Gastroesophageal sphincter (tissue), 3 donors: ENCODE data around the gene TAF4.

Source experiments
- CTCF ChIP-seq, 4 experiments: fragments of 200-600 bp in 2 of 4; fragments of 450-650 bp in 2 of 4; sonication (generic) in 1 of 4; IDR thresholded peaks; one replicate each; pipeline ENCODE4 v1.5.1; 2017 to 2019; ENCODE audit warnings: antibody characterized with exemption in 4 of 4, mild to moderate bottlenecking in 2 of 4, moderate library complexity in 2 of 4
- POLR2A ChIP-seq, 2 donors: fragments of 450-650 bp; IDR thresholded peaks; one replicate each; pipeline ENCODE4 v1.6.1; 2017; ENCODE audit warnings: antibody characterized with exemption in 2 of 2, mild to moderate bottlenecking in 2 of 2, moderate library complexity in 1 of 2

- no peak for TF ChIP-seq CTCF (IDR thresholded peaks at IDR 0.05)
- TF ChIP-seq POLR2A (IDR thresholded peaks at IDR 0.05) = no peak
These were observed 35.3 kb downstream of the TAF4 start for GRCh38 chr20:62030357-62030756.
